ENCODE results near the gene SCAMP1. TPM values are rescaled to one million over a fixed set of nuclear protein-coding genes. Genes with fewer than 3 reads are reported as not detected.

The SCAMP1 gene
- total RNA-seq, 2 experiments from 2014 or later = 13.6 to 14.8 TPM

- no peak overlapping the region for H3K4me3 Mint-ChIP-seq
- TF ChIP-seq, protein P1, sequence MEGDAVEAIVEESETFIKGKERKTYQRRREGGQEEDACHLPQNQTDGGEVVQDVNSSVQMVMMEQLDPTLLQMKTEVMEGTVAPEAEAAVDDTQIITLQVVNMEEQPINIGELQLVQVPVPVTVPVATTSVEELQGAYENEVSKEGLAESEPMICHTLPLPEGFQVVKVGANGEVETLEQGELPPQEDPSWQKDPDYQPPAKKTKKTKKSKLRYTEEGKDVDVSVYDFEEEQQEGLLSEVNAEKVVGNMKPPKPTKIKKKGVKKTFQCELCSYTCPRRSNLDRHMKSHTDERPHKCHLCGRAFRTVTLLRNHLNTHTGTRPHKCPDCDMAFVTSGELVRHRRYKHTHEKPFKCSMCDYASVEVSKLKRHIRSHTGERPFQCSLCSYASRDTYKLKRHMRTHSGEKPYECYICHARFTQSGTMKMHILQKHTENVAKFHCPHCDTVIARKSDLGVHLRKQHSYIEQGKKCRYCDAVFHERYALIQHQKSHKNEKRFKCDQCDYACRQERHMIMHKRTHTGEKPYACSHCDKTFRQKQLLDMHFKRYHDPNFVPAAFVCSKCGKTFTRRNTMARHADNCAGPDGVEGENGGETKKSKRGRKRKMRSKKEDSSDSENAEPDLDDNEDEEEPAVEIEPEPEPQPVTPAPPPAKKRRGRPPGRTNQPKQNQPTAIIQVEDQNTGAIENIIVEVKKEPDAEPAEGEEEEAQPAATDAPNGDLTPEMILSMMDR (IDR thresholded peaks at IDR 0.05) = no peak
- no peak overlapping the region for H3K27ac Mint-ChIP-seq
- peaks cover 2% of the 10 kb centered on the region for H3K9me3 Mint-ChIP-seq
- ChIA-PET POLR2A (no interaction called here), CTCF (no interaction called here)
- peaks cover 19% of the 10 kb centered on the region for H3K36me3 Mint-ChIP-seq (ENCODE audit: low read depth)
- peaks cover 10% of the 10 kb centered on the region for H3K4me1 Mint-ChIP-seq (ENCODE audit: low read depth)
- no peaks in the 10 kb centered on the region for H3K27me3 Mint-ChIP-seq
- intact Hi-C loops (cut with micrococcal nuclease) = no loop called here
- ATAC-seq = no peak
- DNase-seq = no peak
Observed at GRCh38 chr5:78399116-78399515, 38.7 kb downstream of the SCAMP1 start.

GRCh38 chr5:78404682-78405293, 44.4 kb downstream of the SCAMP1 start:
- Mint-ChIP-seq H3K27ac (no peak overlapping the region), H3K4me1 (ENCODE audit: low read depth) (peaks cover 39% of the 10 kb centered on the region), H3K27me3 (no peaks in the 10 kb centered on the region), H3K9me3 (peaks cover 4% of the 10 kb centered on the region), H3K36me3 (ENCODE audit: low read depth) (peaks cover 27% of the 10 kb centered on the region), H3K4me3 (no peak overlapping the region)
- TF ChIP-seq, protein P1 (IDR thresholded peaks at IDR 0.05) = no peak
- CTCF ChIA-PET = no interaction called here
- ATAC-seq = peak; percentile 27
- POLR2A ChIA-PET = no interaction called here
- no peak for DNase-seq
- intact Hi-C loops (cut with micrococcal nuclease) = no loop called here

DNA sequence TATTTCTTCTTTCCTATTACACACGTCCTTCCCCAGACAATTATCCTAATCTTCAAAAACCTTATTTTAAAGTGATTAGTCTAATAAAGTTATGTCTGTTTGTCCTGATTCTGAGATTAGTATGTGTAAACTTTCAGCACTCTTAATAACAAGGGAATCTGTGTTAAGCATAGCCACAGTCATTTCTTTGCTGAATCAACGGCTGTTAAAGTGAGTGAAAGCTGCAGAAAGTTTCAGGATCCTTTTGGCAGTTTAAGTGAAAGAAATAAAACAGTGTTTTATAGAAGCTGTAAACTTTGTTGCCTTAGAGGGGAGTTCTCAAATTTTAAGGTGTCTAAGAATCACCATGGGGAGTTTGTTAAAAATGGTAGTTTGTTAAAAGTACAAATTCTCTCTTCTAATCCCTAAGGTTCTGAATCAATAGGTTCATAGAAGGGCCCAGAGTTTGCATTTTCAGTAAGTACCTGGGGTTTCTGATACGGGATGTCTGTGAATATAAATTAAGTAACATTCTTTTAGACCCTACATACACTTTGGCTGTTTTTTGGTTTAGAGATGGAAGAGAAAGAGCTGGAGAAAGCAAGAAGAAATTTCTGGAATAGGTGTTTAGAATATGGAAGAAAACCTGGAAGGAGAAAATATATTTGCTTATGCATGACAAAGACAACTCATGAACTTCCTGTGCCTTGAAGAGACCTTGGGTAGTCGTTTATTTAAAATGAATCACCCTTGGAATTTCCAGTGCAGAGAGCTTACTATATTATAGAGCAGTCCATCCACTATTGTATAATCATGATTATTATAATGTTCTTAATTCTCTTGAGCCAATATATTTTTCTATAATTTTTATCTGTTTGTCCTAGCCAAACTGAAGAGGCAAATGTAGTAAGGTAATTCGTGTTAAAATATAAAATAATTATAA, 45.7 kb downstream of the SCAMP1 start:
- Mint-ChIP-seq H3K4me3 (no peak overlapping the region), H3K27ac (peak overlapping the region; percentile 43), H3K9me3 (peaks cover 5% of the 10 kb centered on the region), H3K36me3 (ENCODE audit: low read depth) (peaks cover 32% of the 10 kb centered on the region), H3K27me3 (no peaks in the 10 kb centered on the region), H3K4me1 (ENCODE audit: low read depth) (peaks cover 44% of the 10 kb centered on the region)
- TF ChIP-seq, protein P1 (IDR thresholded peaks at IDR 0.05) = no peak
- DNase-seq = no peak
- peak; percentile 60 for ATAC-seq
- intact Hi-C loops (cut with micrococcal nuclease) = no loop called here
- POLR2A ChIA-PET = no interaction called here
- CTCF ChIA-PET = no interaction called here

GRCh38 chr5:78407458-78407857, 47.0 kb downstream of the SCAMP1 start:
- peaks cover 5% of the 10 kb centered on the region for H3K9me3 Mint-ChIP-seq
- peaks cover 48% of the 10 kb centered on the region for H3K4me1 Mint-ChIP-seq (ENCODE audit: low read depth)
- H3K27me3 Mint-ChIP-seq = no peaks in the 10 kb centered on the region
- no peak overlapping the region for H3K4me3 Mint-ChIP-seq
- DNase-seq = no peak
- ATAC-seq = no peak
- CTCF ChIA-PET = no interaction called here
- POLR2A ChIA-PET = no interaction called here
- intact Hi-C loops (cut with micrococcal nuclease) = no loop called here
- TF ChIP-seq, protein P1 (IDR thresholded peaks at IDR 0.05) = no peak
- no peak overlapping the region for H3K27ac Mint-ChIP-seq
- H3K36me3 Mint-ChIP-seq (ENCODE audit: low read depth) = peaks cover 28% of the 10 kb centered on the region

DNA sequence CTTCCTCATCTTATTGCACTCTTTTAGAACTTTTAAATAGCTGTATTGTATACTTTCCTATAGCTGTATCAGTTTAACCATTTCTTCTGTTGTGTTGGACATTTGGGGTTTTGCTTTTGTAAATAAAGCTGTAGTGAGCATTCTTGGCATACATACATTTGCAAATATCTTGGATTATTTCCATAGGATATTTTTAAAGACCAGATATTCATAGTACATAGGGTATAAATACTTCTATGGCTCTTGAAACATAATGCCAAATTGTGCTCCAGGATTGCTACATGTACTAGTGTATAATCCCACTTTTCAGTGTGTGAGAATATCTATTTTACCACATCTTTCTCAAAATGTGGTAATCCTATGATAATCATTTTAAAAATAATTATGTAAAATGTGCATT, 51.2 kb downstream of the SCAMP1 start:
- H3K36me3 Mint-ChIP-seq (ENCODE audit: low read depth) = peaks cover 31% of the 10 kb centered on the region
- POLR2A ChIA-PET = no interaction called here
- H3K4me3 Mint-ChIP-seq = no peak overlapping the region
- intact Hi-C loops (cut with micrococcal nuclease) = no loop called here
- ATAC-seq (no peak), DNase-seq (no peak)
- TF ChIP-seq, protein P1 (IDR thresholded peaks at IDR 0.05) = no peak
- peaks cover 5% of the 10 kb centered on the region for H3K9me3 Mint-ChIP-seq
- no peaks in the 10 kb centered on the region for H3K27me3 Mint-ChIP-seq
- CTCF ChIA-PET = no interaction called here
- peaks cover 33% of the 10 kb centered on the region for H3K4me1 Mint-ChIP-seq (ENCODE audit: low read depth)
- no peak overlapping the region for H3K27ac Mint-ChIP-seq

Data from activated CD8-positive, alpha-beta T cell treated with anti-CD3 and anti-CD28 coated beads for 36 hours (primary cell).